Measurements from ENCODE around the gene BRD8. TPM values are rescaled to one million over a fixed set of nuclear protein-coding genes. Genes with fewer than 3 reads are reported as not detected.

The BRD8 gene
- polyA plus RNA-seq, 1 of the 3 experiments (the other 2 are of a cell fraction): 46.2 TPM

DNA sequence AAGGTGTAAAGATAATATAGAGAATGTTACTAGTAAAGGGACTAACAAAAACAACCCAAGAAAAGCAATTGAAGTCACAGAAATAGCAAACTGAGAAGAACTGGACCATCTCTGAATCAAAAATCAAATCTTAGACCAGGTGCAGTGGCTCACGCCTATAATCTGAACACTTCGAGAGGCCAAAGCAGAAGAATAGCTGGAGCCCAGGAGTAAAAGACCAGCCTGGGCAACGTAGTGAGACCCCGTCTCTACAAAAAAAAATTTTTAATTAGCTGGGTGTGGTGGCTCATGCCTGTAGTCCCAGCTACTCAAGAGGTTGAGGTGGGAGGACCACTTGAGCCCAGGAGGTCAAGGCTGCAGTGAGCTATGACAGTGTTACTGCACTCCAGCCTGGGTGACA is 67.2 kb downstream of the BRD8 start:
- 49% methylated on average over 4 of the region's 4 CpGs for WGBS (ENCODE audit: low lambda C conversion rate)
- no peak overlapping the region for H3K9ac ChIP-seq
- no peak for DNase-seq
- H3K27ac ChIP-seq (ENCODE audit: low read depth in 2 of 2, low read length in 1 of 2): no peak overlapping the region
- H3K79me2 ChIP-seq (ENCODE audit: insufficient read depth): no peaks in the 10 kb centered on the region
- no peak overlapping the region for H3K4me2 ChIP-seq
- CTCF ChIA-PET: interaction anchor here (1.2 to 4.5 kb wide), 6 partner anchors 20 to 75 kb away, joined by 3 to 18 read pairs (median 10); no protein-coding TSS in a partner anchor
- H3K4me3 ChIP-seq (ENCODE audit: low read depth in 2 of 2, low read length in 1 of 2): no peak overlapping the region
- H4K20me1 ChIP-seq (ENCODE audit: insufficient read depth): no peaks in the 10 kb centered on the region
- TF ChIP-seq TEAD4 (IDR thresholded peaks at IDR 0.05; ENCODE audit: borderline replicate concordance, insufficient read depth): no peak
- TF ChIP-seq MXI1 (IDR thresholded peaks at IDR 0.05; ENCODE audit: low read depth, low read length): no peak
- no peak for TF ChIP-seq TCF12 (IDR thresholded peaks at IDR 0.05)
- no peak for TF ChIP-seq RXRA (IDR thresholded peaks at IDR 0.05; ENCODE audit: borderline replicate concordance, low read depth)
- no peak for TF ChIP-seq GATA2 (CRISPR knock-in tag; IDR thresholded peaks at IDR 0.05)
- TF ChIP-seq, protein P1, sequence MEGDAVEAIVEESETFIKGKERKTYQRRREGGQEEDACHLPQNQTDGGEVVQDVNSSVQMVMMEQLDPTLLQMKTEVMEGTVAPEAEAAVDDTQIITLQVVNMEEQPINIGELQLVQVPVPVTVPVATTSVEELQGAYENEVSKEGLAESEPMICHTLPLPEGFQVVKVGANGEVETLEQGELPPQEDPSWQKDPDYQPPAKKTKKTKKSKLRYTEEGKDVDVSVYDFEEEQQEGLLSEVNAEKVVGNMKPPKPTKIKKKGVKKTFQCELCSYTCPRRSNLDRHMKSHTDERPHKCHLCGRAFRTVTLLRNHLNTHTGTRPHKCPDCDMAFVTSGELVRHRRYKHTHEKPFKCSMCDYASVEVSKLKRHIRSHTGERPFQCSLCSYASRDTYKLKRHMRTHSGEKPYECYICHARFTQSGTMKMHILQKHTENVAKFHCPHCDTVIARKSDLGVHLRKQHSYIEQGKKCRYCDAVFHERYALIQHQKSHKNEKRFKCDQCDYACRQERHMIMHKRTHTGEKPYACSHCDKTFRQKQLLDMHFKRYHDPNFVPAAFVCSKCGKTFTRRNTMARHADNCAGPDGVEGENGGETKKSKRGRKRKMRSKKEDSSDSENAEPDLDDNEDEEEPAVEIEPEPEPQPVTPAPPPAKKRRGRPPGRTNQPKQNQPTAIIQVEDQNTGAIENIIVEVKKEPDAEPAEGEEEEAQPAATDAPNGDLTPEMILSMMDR (IDR thresholded peaks at IDR 0.05): no peak
- TF ChIP-seq, protein P2, sequence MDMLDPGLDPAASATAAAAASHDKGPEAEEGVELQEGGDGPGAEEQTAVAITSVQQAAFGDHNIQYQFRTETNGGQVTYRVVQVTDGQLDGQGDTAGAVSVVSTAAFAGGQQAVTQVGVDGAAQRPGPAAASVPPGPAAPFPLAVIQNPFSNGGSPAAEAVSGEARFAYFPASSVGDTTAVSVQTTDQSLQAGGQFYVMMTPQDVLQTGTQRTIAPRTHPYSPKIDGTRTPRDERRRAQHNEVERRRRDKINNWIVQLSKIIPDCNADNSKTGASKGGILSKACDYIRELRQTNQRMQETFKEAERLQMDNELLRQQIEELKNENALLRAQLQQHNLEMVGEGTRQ (IDR thresholded peaks at IDR 0.05; ENCODE audit: borderline replicate concordance, low read depth, low read length): no peak
- no peak for TF ChIP-seq RFX5 (IDR thresholded peaks at IDR 0.05; ENCODE audit: low read length)
- TF ChIP-seq MAX (IDR thresholded peaks at IDR 0.05; ENCODE audit: low read depth): no peak
- no peak for TF ChIP-seq EZH2phosphoT487 (IDR thresholded peaks at IDR 0.05; ENCODE audit: borderline replicate concordance, low read depth)
- POLR2A ChIA-PET: no interaction called here
- H3K27me3 ChIP-seq (ENCODE audit: insufficient read depth): no peaks in the 10 kb centered on the region
- H2AFZ ChIP-seq (ENCODE audit: low read depth): no peak overlapping the region
- no peaks in the 10 kb centered on the region for H3K9me3 ChIP-seq
- H3K9me2 ChIP-seq: no peaks in the 10 kb centered on the region
- H3F3A ChIP-seq (replicated peaks; ENCODE audit: insufficient read depth): peaks cover 14% of the 10 kb centered on the region
- H3K36me3 ChIP-seq (replicated peaks in 1 of 2; ENCODE audit: control insufficient read depth in 1 of 2, insufficient read depth in 2 of 2, low read length in 1 of 2): no peaks in the 10 kb centered on the region
- H3K4me1 ChIP-seq (ENCODE audit: control insufficient read depth in 1 of 2, insufficient read depth in 2 of 2, low read depth in 1 of 2, low read length in 1 of 2): no peaks in the 10 kb centered on the region

GRCh38 chr5:138110266-138110963 is 68.0 kb downstream of the BRD8 start:
- Histone ChIP-seq H3K9me3 (no peaks in the 10 kb centered on the region), H3K4me1 (ENCODE audit: control insufficient read depth in 1 of 2, insufficient read depth in 2 of 2, low read depth in 1 of 2, low read length in 1 of 2) (no peaks in the 10 kb centered on the region), H3K4me2 (no peak overlapping the region), H3K9me2 (no peaks in the 10 kb centered on the region), H3F3A (replicated peaks; ENCODE audit: insufficient read depth) (peaks cover 14% of the 10 kb centered on the region), H3K4me3 (ENCODE audit: low read depth in 2 of 2, low read length in 1 of 2) (no peak overlapping the region), H3K27ac (ENCODE audit: low read depth in 2 of 2, low read length in 1 of 2) (no peak overlapping the region), H3K9ac (no peak overlapping the region), H2AFZ (ENCODE audit: low read depth) (no peak overlapping the region), H4K20me1 (ENCODE audit: insufficient read depth) (no peaks in the 10 kb centered on the region), H3K36me3 (replicated peaks in 1 of 2; ENCODE audit: control insufficient read depth in 1 of 2, insufficient read depth in 2 of 2, low read length in 1 of 2) (no peaks in the 10 kb centered on the region), H3K79me2 (ENCODE audit: insufficient read depth) (no peaks in the 10 kb centered on the region), H3K27me3 (ENCODE audit: insufficient read depth) (no peaks in the 10 kb centered on the region)
- no peak for DNase-seq
- POLR2A ChIA-PET: no interaction called here
- 68% methylated on average over 4 of the region's 4 CpGs for WGBS (ENCODE audit: low lambda C conversion rate)
- CTCF ChIA-PET: interaction anchor here (1.2 to 4.5 kb wide), 9 partner anchors 20 to 75 kb away, joined by 3 to 18 read pairs (median 6); no protein-coding TSS in a partner anchor
- no peak for TF ChIP-seq NRF1 (IDR thresholded peaks at IDR 0.05; ENCODE audit: low read depth, low read length)
- TF ChIP-seq ELF1 (IDR thresholded peaks at IDR 0.05): no peak
- no peak for TF ChIP-seq RXRA (IDR thresholded peaks at IDR 0.05; ENCODE audit: borderline replicate concordance, low read depth)
- no peak for TF ChIP-seq SMC3 (IDR thresholded peaks at IDR 0.05; ENCODE audit: low read depth, low read length)
- no peak for TF ChIP-seq EP300 (IDR thresholded peaks at IDR 0.05; ENCODE audit: borderline replicate concordance in 1 of 2, low read depth in 1 of 2, low read length in 1 of 2)
- TF ChIP-seq FOXM1 (IDR thresholded peaks at IDR 0.05; ENCODE audit: low read depth): no peak
- TF ChIP-seq, protein P3, sequence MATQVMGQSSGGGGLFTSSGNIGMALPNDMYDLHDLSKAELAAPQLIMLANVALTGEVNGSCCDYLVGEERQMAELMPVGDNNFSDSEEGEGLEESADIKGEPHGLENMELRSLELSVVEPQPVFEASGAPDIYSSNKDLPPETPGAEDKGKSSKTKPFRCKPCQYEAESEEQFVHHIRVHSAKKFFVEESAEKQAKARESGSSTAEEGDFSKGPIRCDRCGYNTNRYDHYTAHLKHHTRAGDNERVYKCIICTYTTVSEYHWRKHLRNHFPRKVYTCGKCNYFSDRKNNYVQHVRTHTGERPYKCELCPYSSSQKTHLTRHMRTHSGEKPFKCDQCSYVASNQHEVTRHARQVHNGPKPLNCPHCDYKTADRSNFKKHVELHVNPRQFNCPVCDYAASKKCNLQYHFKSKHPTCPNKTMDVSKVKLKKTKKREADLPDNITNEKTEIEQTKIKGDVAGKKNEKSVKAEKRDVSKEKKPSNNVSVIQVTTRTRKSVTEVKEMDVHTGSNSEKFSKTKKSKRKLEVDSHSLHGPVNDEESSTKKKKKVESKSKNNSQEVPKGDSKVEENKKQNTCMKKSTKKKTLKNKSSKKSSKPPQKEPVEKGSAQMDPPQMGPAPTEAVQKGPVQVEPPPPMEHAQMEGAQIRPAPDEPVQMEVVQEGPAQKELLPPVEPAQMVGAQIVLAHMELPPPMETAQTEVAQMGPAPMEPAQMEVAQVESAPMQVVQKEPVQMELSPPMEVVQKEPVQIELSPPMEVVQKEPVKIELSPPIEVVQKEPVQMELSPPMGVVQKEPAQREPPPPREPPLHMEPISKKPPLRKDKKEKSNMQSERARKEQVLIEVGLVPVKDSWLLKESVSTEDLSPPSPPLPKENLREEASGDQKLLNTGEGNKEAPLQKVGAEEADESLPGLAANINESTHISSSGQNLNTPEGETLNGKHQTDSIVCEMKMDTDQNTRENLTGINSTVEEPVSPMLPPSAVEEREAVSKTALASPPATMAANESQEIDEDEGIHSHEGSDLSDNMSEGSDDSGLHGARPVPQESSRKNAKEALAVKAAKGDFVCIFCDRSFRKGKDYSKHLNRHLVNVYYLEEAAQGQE (IDR thresholded peaks at IDR 0.05; ENCODE audit: low read depth, low read length): no peak
- no peak for TF ChIP-seq GABPA (IDR thresholded peaks at IDR 0.05; ENCODE audit: low read depth)
- no peak for TF ChIP-seq TEAD4 (IDR thresholded peaks at IDR 0.05; ENCODE audit: borderline replicate concordance, insufficient read depth)
- no peak for TF ChIP-seq MAX (IDR thresholded peaks at IDR 0.05; ENCODE audit: low read depth)
- TF ChIP-seq, protein P1 (IDR thresholded peaks at IDR 0.05): no peak
